Dedifferentiated amniotic fluid mesenchymal stem cell (primary cell): ENCODE measurements around the gene KCTD20.

Source experiments
- DNase-seq: peaks from one replicate; pipeline ENCODE4 v3.0.0-alpha.2; 2016; ENCODE audit errors: extremely low spot score

Gene KCTD20

DNA sequence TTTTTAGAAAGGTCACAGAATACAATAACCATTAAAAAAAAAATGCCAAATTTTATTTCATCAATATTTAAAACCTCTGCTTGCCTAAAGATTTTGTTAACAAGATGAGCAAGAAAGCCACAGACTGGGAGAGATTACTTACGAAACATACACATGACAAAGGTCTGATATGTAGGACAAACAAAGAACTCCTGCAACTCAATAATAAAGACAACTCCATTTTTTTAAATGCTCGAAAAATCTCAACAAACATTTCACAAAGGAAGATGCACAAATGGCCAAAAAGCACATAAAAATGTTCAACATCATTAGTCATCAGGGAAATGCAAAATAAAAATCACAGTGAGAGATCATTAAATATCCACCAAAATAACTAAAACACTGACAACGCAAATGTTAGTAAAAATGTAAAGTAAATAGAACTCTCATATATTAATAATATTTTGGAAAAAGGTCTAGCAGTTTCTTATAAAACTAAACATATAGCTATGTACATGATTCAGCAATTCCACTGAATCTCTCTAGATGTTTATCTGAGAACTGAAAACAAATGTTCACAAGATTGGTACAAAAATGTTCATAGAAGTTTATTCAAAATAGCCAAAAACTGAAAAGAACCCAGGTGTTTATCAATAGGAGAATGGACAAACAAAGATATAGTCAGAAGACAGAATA, 94.2 kb downstream of the KCTD20 start:
- no peak for DNase-seq

DNA sequence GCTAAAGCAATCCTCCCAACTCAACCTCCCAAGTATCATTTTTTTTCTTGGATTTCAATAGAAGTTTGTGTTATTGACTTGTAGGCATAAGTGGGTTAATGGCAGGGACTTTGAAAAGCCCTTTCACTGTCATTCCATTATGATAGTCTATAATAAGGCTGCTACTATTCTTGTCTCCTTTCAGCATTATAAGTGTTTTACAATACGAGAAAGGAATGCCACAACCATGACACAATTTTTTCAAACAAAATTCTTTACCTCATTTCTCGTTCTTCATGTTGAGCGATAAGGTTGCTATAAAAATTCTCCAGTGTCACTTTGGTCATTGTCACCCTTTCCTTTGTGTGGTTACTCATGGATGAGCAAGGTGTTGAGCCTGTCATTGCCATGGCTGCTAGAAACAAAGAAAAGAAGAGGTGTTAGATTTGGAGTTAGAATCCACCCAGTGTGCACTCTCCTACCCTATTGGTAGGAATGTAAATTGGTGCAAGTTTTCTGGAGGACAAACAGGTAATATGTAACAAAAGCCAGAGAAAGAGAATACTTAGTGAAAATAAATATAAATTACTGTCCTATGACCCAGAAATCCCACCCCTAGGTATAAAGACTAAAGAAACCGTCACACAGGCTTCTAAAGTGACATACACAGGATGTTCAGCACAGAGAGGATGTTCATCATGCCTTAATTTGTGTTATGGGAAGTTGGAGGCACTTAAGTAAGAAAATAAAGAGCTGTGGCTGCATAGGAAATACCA, 97.2 kb downstream of the KCTD20 start:
- DNase-seq: no peak
